ENCODE measurements around the gene ACTR1B. TPM values are rescaled to one million over a fixed set of nuclear protein-coding genes. Genes with fewer than 3 reads are reported as not detected.

The ACTR1B gene
- total RNA-seq, 1 donor from 2014 or later: 35.6 TPM

- Histone ChIP-seq H4K20me1 (ENCODE audit: insufficient read depth, low read length) (peaks cover 24% of the 10 kb centered on the region), H3K4me1 (ENCODE audit: insufficient read depth, low read length) (peaks cover 26% of the 10 kb centered on the region), H3K9me3 (ENCODE audit: insufficient read depth, low read depth, low read length) (no peaks in the 10 kb centered on the region), H3K36me3 (ENCODE audit: insufficient read depth, low read length) (peaks cover 12% of the 10 kb centered on the region), H3K4me2 (ENCODE audit: low read length) (peak overlapping the region; percentile 94), H3K9ac (ENCODE audit: low read length) (no peak overlapping the region), H3K4me3 (ENCODE audit: insufficient read depth, low read depth, low read length) (no peak overlapping the region), H3K27ac (ENCODE audit: low read depth, low read length) (peak overlapping the region; percentile 31), H3K79me2 (ENCODE audit: insufficient read depth, low read length) (peaks cover 35% of the 10 kb centered on the region), H2AFZ (ENCODE audit: low read depth, low read length) (no peak overlapping the region), H3K27me3 (ENCODE audit: insufficient read depth, low read length) (no peaks in the 10 kb centered on the region)
- no peak for FAIRE-seq
- no peaks in the 10 kb centered on the region for H3K27me3 Mint-ChIP-seq (ENCODE audit: low read depth, unreplicated experiment)
- H3K36me3 Mint-ChIP-seq (ENCODE audit: low read depth, unreplicated experiment): peaks cover 15% of the 10 kb centered on the region
- TF ChIP-seq CTCF (IDR thresholded peaks at IDR 0.05; ENCODE audit: insufficient read depth, low read depth, low read length) (no peak), EZH2 (IDR thresholded peaks at IDR 0.05; ENCODE audit: insufficient read depth, low read length) (no peak)
- H3K4me1 Mint-ChIP-seq (ENCODE audit: low read depth, unreplicated experiment): peaks cover 29% of the 10 kb centered on the region
- peaks cover under 1% of the 10 kb centered on the region for H3K9me3 Mint-ChIP-seq (ENCODE audit: unreplicated experiment)
- peak overlapping the region; percentile 34 for H3K4me3 Mint-ChIP-seq (ENCODE audit: unreplicated experiment)
- peak overlapping the region; percentile 7 for H3K27ac Mint-ChIP-seq (ENCODE audit: unreplicated experiment)
- DNase-seq (ENCODE audit: low read depth): no peak
These were observed 3.6 kb downstream of the ACTR1B start for GRCh38 chr2:97660044-97660774.

DNA sequence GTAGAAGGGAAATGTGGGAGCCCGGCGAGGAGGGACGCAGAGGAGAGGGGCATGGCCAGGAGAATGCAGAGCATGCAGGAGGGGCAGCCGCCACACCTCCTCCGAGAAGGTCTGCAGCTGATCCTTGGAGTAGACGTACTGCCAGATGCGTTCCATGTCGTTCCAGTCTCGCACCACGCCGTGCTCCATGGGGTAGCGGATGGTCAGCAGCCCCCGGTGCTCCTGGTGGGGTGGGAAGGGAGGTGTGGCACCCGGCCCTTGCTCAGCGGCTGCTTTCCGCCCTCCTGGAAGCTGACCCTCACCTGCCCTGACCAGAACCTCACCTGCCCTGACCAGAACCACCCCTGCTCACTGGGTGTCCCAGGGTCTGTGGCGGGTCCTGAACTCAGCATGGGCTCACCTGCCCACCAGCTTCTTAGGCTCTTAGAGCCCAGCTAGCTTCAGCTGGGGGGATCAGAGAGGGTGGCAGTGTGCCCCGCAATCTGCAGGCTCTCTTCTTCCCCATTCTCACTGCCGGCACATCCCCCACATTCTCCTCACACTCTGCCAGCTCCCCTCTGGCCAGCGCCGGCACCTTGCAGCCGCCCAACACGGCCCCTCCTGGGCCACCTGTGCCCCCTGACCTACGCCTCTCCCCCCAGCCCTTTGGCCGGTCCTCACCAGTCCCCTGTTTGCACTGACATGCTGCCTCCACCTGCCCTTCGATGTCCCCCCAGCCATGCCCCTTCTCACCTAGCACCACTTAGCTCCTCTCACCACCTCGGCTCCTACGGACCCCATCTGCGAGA, 4.4 kb downstream of the ACTR1B start:
- TF ChIP-seq CTCF (IDR thresholded peaks at IDR 0.05; ENCODE audit: insufficient read depth, low read depth, low read length): no peak
- TF ChIP-seq EZH2 (IDR thresholded peaks at IDR 0.05; ENCODE audit: insufficient read depth, low read length): no peak
- Histone ChIP-seq H3K36me3 (ENCODE audit: insufficient read depth, low read length) (peaks cover 14% of the 10 kb centered on the region), H3K9me3 (ENCODE audit: insufficient read depth, low read depth, low read length) (peaks cover 2% of the 10 kb centered on the region), H3K9ac (ENCODE audit: low read length) (no peak overlapping the region), H3K4me1 (ENCODE audit: insufficient read depth, low read length) (peaks cover 26% of the 10 kb centered on the region), H3K27me3 (ENCODE audit: insufficient read depth, low read length) (no peaks in the 10 kb centered on the region), H2AFZ (ENCODE audit: low read depth, low read length) (no peak overlapping the region), H3K79me2 (ENCODE audit: insufficient read depth, low read length) (peaks cover 35% of the 10 kb centered on the region), H4K20me1 (ENCODE audit: insufficient read depth, low read length) (peaks cover 24% of the 10 kb centered on the region), H3K4me2 (ENCODE audit: low read length) (no peak overlapping the region), H3K4me3 (ENCODE audit: insufficient read depth, low read depth, low read length) (no peak overlapping the region), H3K27ac (ENCODE audit: low read depth, low read length) (no peak overlapping the region)
- peaks cover 29% of the 10 kb centered on the region for H3K4me1 Mint-ChIP-seq (ENCODE audit: low read depth, unreplicated experiment)
- H3K27me3 Mint-ChIP-seq (ENCODE audit: low read depth, unreplicated experiment): no peaks in the 10 kb centered on the region
- FAIRE-seq: no peak
- peaks cover 21% of the 10 kb centered on the region for H3K36me3 Mint-ChIP-seq (ENCODE audit: low read depth, unreplicated experiment)
- peaks cover 6% of the 10 kb centered on the region for H3K9me3 Mint-ChIP-seq (ENCODE audit: unreplicated experiment)
- no peak overlapping the region for H3K27ac Mint-ChIP-seq (ENCODE audit: unreplicated experiment)
- no peak overlapping the region for H3K4me3 Mint-ChIP-seq (ENCODE audit: unreplicated experiment)
- no peak for DNase-seq (ENCODE audit: low read depth)

Measured in astrocyte (in vitro differentiated cells and primary cell).